ENCODE data around the gene PRKAR1B.
"Not testable (repeated sequence)": the region's sequence is repeated elsewhere in the genome, so short reads cannot be mapped to it uniquely, and the experiment has no call there.

PRKAR1B gene

GRCh38 chr7:755413-755805 is 28.3 kb upstream of the PRKAR1B start:
- Mint-ChIP-seq H3K4me1 (no peaks in the 10 kb centered on the region), H3K36me3 (ENCODE audit: low read depth) (peaks cover 66% of the 10 kb centered on the region), H3K4me3 (no peak overlapping the region), H3K27ac (peak overlapping the region; percentile 28), H3K9me3 (no peaks in the 10 kb centered on the region), H3K27me3 (ENCODE audit: low read depth, poor library complexity) (no peaks in the 10 kb centered on the region)
- TF ChIP-seq CTCF (IDR thresholded peaks at IDR 0.05) = no peak
- no peak for DNase-seq

- TF ChIP-seq CTCF (IDR thresholded peaks at IDR 0.05) = no peak
- no peaks in the 10 kb centered on the region for H3K27me3 Mint-ChIP-seq (ENCODE audit: low read depth, poor library complexity)
- H3K4me3 Mint-ChIP-seq = no peak overlapping the region
- H3K9me3 Mint-ChIP-seq = no peaks in the 10 kb centered on the region
- no peak overlapping the region for H3K27ac Mint-ChIP-seq
- DNase-seq = no peak
- peaks cover 4% of the 10 kb centered on the region for H3K4me1 Mint-ChIP-seq
- H3K36me3 Mint-ChIP-seq (ENCODE audit: low read depth) = peaks cover 66% of the 10 kb centered on the region
These were observed 27.7 kb upstream of the PRKAR1B start for GRCh38 chr7:754531-755412.

GRCh38 chr7:753190-753589 is 26.1 kb upstream of the PRKAR1B start:
- Mint-ChIP-seq H3K27ac (peak overlapping the region; percentile 17), H3K4me3 (no peak overlapping the region), H3K27me3 (ENCODE audit: low read depth, poor library complexity) (no peaks in the 10 kb centered on the region), H3K36me3 (ENCODE audit: low read depth) (peaks cover 52% of the 10 kb centered on the region), H3K9me3 (no peaks in the 10 kb centered on the region), H3K4me1 (peaks cover 16% of the 10 kb centered on the region)
- no peak for TF ChIP-seq CTCF (IDR thresholded peaks at IDR 0.05)
- DNase-seq = no peak

GRCh38 chr7:752256-752655 is 25.2 kb upstream of the PRKAR1B start:
- not testable (repeated sequence) for H3K27me3 Mint-ChIP-seq (ENCODE audit: low read depth, poor library complexity); H3K9me3 Mint-ChIP-seq; H3K4me3 Mint-ChIP-seq; H3K27ac Mint-ChIP-seq; DNase-seq
- Mint-ChIP-seq H3K4me1 (peaks cover 16% of the 10 kb centered on the region), H3K36me3 (ENCODE audit: low read depth) (peaks cover 46% of the 10 kb centered on the region)

- Mint-ChIP-seq H3K4me1 (peaks cover 16% of the 10 kb centered on the region), H3K27ac (no peak overlapping the region), H3K27me3 (ENCODE audit: low read depth, poor library complexity) (no peaks in the 10 kb centered on the region), H3K4me3 (no peak overlapping the region), H3K9me3 (no peaks in the 10 kb centered on the region), H3K36me3 (ENCODE audit: low read depth) (peaks cover 46% of the 10 kb centered on the region)
- no peak for DNase-seq
- TF ChIP-seq CTCF (IDR thresholded peaks at IDR 0.05) = no peak
These were observed 24.7 kb upstream of the PRKAR1B start for GRCh38 chr7:751826-752225.

- Mint-ChIP-seq H3K4me3 (no peak overlapping the region), H3K27ac (peak overlapping the region; percentile 45)
These were observed 23.2 kb upstream of the PRKAR1B start for GRCh38 chr7:750111-750905.

More at GRCh38 chr7:750111-750905, 23.2 kb upstream of the PRKAR1B start:
- peaks cover 41% of the 10 kb centered on the region for H3K36me3 Mint-ChIP-seq (ENCODE audit: low read depth)
- no peaks in the 10 kb centered on the region for H3K9me3 Mint-ChIP-seq
- no peak for DNase-seq
- TF ChIP-seq CTCF (IDR thresholded peaks at IDR 0.05) = no peak
- peaks cover 16% of the 10 kb centered on the region for H3K4me1 Mint-ChIP-seq
- no peaks in the 10 kb centered on the region for H3K27me3 Mint-ChIP-seq (ENCODE audit: low read depth, poor library complexity)
